Measurements from ENCODE around the gene MBOAT1.

DNA sequence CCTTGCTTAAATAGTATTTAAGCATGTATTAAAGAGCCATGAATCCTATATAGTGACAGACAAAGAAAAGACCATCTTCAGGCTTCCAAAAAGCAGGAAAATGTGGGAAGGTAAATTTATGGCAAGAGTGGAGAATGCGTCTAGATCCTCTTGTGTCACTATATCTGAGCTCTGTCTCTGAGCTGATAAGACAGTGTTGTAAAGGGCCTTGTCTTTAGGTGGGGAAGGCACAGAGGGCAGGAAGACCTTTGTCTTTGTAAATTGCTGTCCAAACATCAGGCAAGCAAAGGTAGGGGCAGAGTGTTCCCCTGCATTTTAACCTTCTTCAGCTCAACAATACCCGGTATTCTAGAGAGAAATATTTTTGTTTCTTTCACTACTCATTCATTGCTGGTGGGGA is 33.9 kb upstream of the MBOAT1 start:
- TF ChIP-seq, protein P1, sequence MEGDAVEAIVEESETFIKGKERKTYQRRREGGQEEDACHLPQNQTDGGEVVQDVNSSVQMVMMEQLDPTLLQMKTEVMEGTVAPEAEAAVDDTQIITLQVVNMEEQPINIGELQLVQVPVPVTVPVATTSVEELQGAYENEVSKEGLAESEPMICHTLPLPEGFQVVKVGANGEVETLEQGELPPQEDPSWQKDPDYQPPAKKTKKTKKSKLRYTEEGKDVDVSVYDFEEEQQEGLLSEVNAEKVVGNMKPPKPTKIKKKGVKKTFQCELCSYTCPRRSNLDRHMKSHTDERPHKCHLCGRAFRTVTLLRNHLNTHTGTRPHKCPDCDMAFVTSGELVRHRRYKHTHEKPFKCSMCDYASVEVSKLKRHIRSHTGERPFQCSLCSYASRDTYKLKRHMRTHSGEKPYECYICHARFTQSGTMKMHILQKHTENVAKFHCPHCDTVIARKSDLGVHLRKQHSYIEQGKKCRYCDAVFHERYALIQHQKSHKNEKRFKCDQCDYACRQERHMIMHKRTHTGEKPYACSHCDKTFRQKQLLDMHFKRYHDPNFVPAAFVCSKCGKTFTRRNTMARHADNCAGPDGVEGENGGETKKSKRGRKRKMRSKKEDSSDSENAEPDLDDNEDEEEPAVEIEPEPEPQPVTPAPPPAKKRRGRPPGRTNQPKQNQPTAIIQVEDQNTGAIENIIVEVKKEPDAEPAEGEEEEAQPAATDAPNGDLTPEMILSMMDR (IDR thresholded peaks at IDR 0.05), result no peak
- no peak for TF ChIP-seq POLR2A (IDR thresholded peaks at IDR 0.05)
- TF ChIP-seq POLR2AphosphoS5 (IDR thresholded peaks at IDR 0.05; ENCODE audit: insufficient read depth in 1 of 2, low read depth in 1 of 2), result no peak
